Measurements from ENCODE around the gene SPINT2. TPM values are rescaled to one million over a fixed set of nuclear protein-coding genes. Genes with fewer than 3 reads are reported as not detected.

The SPINT2 gene
- 10 to 100 TPM; 11.8 to 72.8 (median 29.4) TPM for total RNA-seq

GRCh38 chr19:38264486-38265212, at the start of gene SPINT2:
Gene SPINT2, plus strand, starts transcription at chr19:38264573. Its CDS starts 320 bp downstream, at chr19:38264893.
- no peak for DNase-seq
- Histone ChIP-seq H3K27ac (peak within 1 kb of the TSS in 1 of 2 donors; percentile 61), H3K4me1 (no peaks in the 10 kb centered on the region), H3K9me3 (no peaks in the 10 kb centered on the region), H3K36me3 (no peaks in the 10 kb centered on the region), H3K27me3 (no peaks in the 10 kb centered on the region), H3K4me3 (peak within 1 kb of the TSS; percentile 16 to 53)
- TF ChIP-seq POLR2A (IDR thresholded peaks at IDR 0.05) (peak in 1 of 2 donors; percentile 75), CTCF (IDR thresholded peaks at IDR 0.05) (no peak)
- intact Hi-C loops (cut with DNase I; ENCODE audit: low total_unique reads) = no loop called here

- Histone ChIP-seq H3K9me3 (no peaks in the 10 kb centered on the region), H3K4me3 (no peak overlapping the region), H3K36me3 (no peaks in the 10 kb centered on the region), H3K27me3 (peaks cover 0 to 4% of the 10 kb centered on the region in 2 donors), H3K4me1 (no peaks in the 10 kb centered on the region), H3K27ac (no peak overlapping the region)
- no peak for DNase-seq
- intact Hi-C loops (cut with DNase I; ENCODE audit: low total_unique reads) = no loop called here
- TF ChIP-seq POLR2A (IDR thresholded peaks at IDR 0.05) = no peak
- TF ChIP-seq CTCF (IDR thresholded peaks at IDR 0.05) = no peak
Measured at GRCh38 chr19:38216785-38217641, 47.4 kb upstream of the SPINT2 start.

GRCh38 chr19:38218204-38218603, 46.2 kb upstream of the SPINT2 start:
- Histone ChIP-seq H3K27me3 (peaks cover 0 to 10% of the 10 kb centered on the region in 2 donors), H3K9me3 (no peaks in the 10 kb centered on the region), H3K4me3 (no peak overlapping the region), H3K4me1 (no peaks in the 10 kb centered on the region), H3K36me3 (no peaks in the 10 kb centered on the region), H3K27ac (no peak overlapping the region)
- no peak for DNase-seq
- intact Hi-C loops (cut with DNase I; ENCODE audit: low total_unique reads) = no loop called here
- TF ChIP-seq CTCF (IDR thresholded peaks at IDR 0.05) (no peak), POLR2A (IDR thresholded peaks at IDR 0.05) (no peak)

- Histone ChIP-seq H3K27me3 (peaks cover 6 to 18% of the 10 kb centered on the region in 2 donors), H3K9me3 (no peaks in the 10 kb centered on the region), H3K36me3 (no peaks in the 10 kb centered on the region), H3K4me1 (peaks cover 0 to 3% of the 10 kb centered on the region in 2 donors), H3K27ac (no peak overlapping the region), H3K4me3 (no peak overlapping the region)
- DNase-seq = no peak
- TF ChIP-seq POLR2A (IDR thresholded peaks at IDR 0.05) (no peak), CTCF (IDR thresholded peaks at IDR 0.05) (no peak)
- intact Hi-C loops (cut with DNase I; ENCODE audit: low total_unique reads) = no loop called here
Measured at GRCh38 chr19:38219221-38219620, 45.2 kb upstream of the SPINT2 start.

- peaks cover 0 to 3% of the 10 kb centered on the region in 2 donors for H3K4me1 ChIP-seq
- H3K9me3 ChIP-seq = no peaks in the 10 kb centered on the region
- H3K36me3 ChIP-seq = no peaks in the 10 kb centered on the region
- H3K27me3 ChIP-seq = peaks cover 6 to 25% of the 10 kb centered on the region in 2 donors
- intact Hi-C loops (cut with DNase I; ENCODE audit: low total_unique reads) = no loop called here
- no peak overlapping the region for H3K27ac ChIP-seq
- H3K4me3 ChIP-seq = no peak overlapping the region
- TF ChIP-seq CTCF (IDR thresholded peaks at IDR 0.05) (no peak), POLR2A (IDR thresholded peaks at IDR 0.05) (no peak)
- no peak for DNase-seq
Measured at GRCh38 chr19:38221421-38221820, 43.0 kb upstream of the SPINT2 start.
